Activated CD4-positive, alpha-beta T cell treated with anti-CD3 and anti-CD28 coated beads, Interleukin-2, amount 50 U/mL, for 4 hours (primary cell): ENCODE results near the gene RASAL2.

Experiments
- DNase-seq, 2 experiments: peaks; one replicate each; pipeline ENCODE4 v3.0.0-alpha.2; 2020

The RASAL2 gene

GRCh38 chr1:178407215-178407614 is 313.3 kb downstream of the RASAL2 start:
- DNase-seq: no peak

- no peak for DNase-seq
Observed at GRCh38 chr1:178407655-178408054, 313.8 kb downstream of the RASAL2 start.

GRCh38 chr1:178408871-178409270 is 315.0 kb downstream of the RASAL2 start:
- DNase-seq: no peak

GRCh38 chr1:178409541-178409940 is 315.6 kb downstream of the RASAL2 start:
- no peak for DNase-seq

- no peak for DNase-seq
Observed at GRCh38 chr1:178411756-178412399, 318.0 kb downstream of the RASAL2 start.

GRCh38 chr1:178412400-178412770 is 318.5 kb downstream of the RASAL2 start:
- no peak for DNase-seq

- no peak for DNase-seq
Observed at GRCh38 chr1:178417858-178418257, 324.0 kb downstream of the RASAL2 start.

- no peak for DNase-seq
Observed at GRCh38 chr1:178418284-178418955, 324.5 kb downstream of the RASAL2 start.

- DNase-seq: no peak
Observed at GRCh38 chr1:178434360-178434759, 340.5 kb downstream of the RASAL2 start.

GRCh38 chr1:178434899-178435435 is 341.1 kb downstream of the RASAL2 start:
- no peak for DNase-seq

GRCh38 chr1:178436899-178437298 is 343.0 kb downstream of the RASAL2 start:
- no peak for DNase-seq

- no peak for DNase-seq
Observed at GRCh38 chr1:178438432-178438831, 344.5 kb downstream of the RASAL2 start.

- no peak for DNase-seq
Observed at GRCh38 chr1:178442925-178443324, 349.0 kb downstream of the RASAL2 start.

GRCh38 chr1:178450871-178451270 is 357.0 kb downstream of the RASAL2 start:
- DNase-seq: no peak

GRCh38 chr1:178451529-178451928 is 357.6 kb downstream of the RASAL2 start:
- no peak for DNase-seq

GRCh38 chr1:178452013-178452412 is 358.1 kb downstream of the RASAL2 start:
- no peak for DNase-seq

GRCh38 chr1:178456472-178456871 is 362.6 kb downstream of the RASAL2 start:
- no peak for DNase-seq

GRCh38 chr1:178457651-178458050 is 363.7 kb downstream of the RASAL2 start:
- no peak for DNase-seq

GRCh38 chr1:178458203-178458602 is 364.3 kb downstream of the RASAL2 start:
- no peak for DNase-seq

GRCh38 chr1:178461104-178461503 is 367.2 kb downstream of the RASAL2 start:
- no peak for DNase-seq

GRCh38 chr1:178461701-178462100 is 367.8 kb downstream of the RASAL2 start:
- no peak for DNase-seq

- no peak for DNase-seq
Observed at GRCh38 chr1:178464141-178464540, 370.2 kb downstream of the RASAL2 start.

GRCh38 chr1:178464566-178464965 is 370.7 kb downstream of the RASAL2 start:
- DNase-seq: no peak

- DNase-seq: no peak
Observed at GRCh38 chr1:178465011-178465410, 371.1 kb downstream of the RASAL2 start.

- DNase-seq: no peak
Observed at GRCh38 chr1:178467837-178468236, 373.9 kb downstream of the RASAL2 start.
